HG03439 (cell line): ENCODE data around the gene EZR.

Source experiments
- ATAC-seq: cut with Tn5 transposase; IDR thresholded peaks from one replicate; pipeline ENCODE4 v1.9.1; 2021; ENCODE audit warnings: mild to moderate bottlenecking, moderate library complexity; ENCODE audit not compliant: unreplicated experiment

The EZR gene

DNA sequence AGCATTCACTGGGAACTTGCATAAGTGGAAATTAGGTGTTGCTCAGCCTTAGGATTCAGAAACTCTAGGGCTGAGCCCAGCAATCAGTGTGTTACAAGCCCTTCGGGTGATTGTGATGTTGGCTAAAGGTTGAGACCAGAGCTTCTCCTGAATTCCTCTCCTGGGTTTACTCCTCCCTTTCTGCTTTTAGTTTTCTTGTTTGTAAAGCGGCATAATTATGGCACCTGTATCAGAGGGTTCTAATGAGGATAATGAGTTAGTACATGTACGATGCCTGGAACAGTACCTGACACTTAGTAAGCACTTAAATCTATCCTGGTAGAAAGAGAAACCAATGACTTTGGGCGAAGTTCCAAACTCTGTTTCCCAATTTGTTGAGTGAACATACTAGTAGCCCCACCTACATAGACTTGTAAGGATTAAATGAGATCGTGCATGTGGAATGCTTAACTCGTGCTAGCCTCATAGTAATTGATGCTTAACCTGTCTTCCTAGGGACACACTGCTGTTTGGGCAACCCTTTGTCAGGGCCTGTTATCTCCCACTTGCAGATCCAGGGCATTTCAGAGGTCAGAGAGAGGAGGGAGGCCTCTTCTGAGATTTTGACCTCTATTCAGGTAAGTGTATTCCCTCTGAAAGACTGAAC, 932 bp upstream of the EZR start:
- ATAC-seq, result no peak

DNA sequence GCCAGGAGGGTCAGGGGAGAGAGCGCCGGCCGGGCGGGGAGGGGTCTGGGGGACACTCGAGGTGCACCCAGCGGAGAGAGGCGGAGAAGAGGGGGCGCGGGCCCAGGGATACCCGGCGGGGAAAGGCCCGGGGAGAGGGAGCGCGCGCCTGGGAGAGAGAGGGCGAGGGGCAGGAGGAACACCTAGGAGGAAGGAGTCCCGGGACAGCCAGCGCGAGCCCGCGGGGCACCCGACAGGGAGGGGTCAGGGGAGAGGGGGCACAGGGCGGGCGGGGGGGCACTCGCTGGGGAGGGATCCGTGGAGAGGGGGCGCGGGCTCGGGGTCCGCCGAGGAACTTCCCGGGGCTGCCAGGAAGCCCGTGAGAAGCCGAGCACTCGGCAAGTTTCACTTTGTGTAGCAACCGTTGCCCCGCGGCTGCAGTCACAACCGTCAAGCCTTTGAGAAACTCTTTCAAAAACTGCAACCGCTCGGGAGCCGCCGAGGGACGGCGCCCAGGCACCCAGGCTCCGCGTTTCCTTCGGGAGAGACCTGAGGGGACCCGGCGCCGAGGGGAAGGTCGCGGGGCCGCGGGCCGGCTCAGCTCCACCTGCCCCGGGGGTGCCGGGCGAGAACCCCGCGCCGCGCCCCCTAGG, 471 bp downstream of the EZR start:
- peak; percentile 23 for ATAC-seq

DNA sequence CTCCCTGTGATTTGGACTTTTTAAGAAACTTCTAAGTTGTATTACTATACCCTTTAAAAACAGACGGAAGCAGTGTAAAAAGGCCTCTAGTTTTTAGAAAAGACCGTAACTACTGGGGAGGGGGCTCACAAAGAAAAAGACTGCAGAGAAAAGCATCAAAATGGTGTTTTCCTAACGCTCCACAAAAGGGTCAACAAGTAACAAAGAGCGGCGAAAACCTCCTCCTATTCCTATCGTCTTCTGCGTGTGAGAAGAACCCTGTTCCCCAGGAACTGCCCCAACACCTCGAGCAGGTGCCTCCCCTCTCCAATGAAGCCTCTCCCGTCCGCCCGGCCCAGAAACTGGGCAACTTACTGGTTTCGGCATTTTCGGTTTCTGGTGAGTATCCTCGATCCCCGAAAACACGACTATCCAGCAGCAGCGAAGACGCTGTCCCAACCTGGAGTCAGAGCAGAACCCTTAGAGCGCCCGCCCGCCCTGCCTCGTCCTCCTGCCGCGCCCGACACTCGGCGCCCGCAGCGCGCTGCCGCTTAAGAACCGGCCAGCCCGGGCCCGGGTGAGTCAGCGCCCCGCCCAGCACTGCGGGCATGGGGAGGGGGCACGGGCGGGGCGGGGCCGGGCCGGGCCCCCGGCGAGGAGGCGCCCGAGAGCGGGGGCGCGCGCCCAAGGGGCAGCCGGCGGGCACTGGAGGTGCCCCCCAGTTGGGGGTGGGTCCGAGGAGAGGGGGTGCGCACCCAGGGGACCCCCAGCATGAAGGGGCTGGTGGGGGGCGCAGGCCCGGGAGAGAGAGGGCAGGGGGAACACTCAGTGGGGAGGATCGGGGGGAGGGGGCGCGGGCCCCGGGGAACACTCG, 1.2 kb downstream of the EZR start:
- peak; percentile 39 for ATAC-seq

DNA sequence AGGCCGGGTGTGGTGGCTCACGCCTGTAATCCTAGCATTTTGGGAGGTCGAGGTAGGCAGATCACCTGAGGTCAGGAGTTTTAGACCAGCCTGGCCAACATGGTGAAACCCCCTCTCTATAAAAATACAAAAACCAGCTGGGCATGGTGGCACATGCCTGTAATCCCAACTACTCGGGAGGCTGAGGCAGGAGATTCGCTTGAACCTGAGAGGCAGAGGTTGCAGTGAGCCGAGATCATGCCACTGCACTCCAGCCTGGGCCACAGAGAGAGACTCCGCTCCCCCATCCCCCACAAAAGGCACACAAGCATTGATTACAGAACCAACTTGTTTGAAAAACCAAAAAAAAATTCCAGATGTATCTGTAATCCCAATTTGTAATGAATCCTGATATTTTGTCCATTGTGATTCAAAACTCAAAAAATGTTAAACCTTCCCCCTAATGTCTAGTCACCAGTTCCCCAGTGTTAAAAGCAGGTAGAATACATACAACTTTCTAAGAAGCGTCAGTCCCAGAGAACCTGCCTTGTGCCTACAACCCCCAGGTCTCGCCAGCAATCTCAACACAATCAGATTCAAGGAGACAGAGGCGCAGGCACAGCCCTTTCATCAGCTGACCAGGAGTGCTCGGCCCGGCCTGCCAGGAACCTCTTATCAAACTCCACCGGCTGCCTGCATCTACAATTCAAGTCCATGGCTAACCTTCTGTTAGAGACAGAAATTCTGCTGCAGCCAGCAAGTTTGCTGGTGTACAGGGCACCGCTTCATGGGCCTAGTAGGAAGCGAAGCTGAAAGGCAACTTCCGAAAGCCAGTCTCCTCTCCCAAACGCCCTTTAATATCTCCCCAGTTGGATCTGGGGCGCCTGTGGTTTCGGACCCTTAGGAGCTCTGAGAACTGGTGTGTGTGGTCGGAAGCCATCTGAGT, 2.1 kb downstream of the EZR start:
- no peak for ATAC-seq

DNA sequence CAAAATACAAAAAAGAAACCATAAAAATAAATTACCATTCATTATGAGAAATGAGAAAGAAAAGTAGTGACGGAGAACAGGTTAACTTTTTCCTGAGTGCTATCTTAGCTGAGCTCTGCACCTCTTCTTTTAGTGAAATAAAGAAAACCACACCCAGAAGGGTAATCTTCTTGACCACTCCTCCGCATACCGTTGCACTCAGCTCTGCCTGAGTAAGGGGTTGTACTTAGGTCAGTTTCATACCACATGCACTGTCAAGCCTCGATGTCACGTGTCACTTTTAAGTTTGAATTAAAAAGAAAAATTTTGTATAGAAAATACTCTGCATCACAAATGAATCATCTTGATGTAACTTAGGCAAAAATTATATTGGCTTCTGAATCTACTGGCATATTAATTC, 2.8 kb downstream of the EZR start:
- no peak for ATAC-seq

DNA sequence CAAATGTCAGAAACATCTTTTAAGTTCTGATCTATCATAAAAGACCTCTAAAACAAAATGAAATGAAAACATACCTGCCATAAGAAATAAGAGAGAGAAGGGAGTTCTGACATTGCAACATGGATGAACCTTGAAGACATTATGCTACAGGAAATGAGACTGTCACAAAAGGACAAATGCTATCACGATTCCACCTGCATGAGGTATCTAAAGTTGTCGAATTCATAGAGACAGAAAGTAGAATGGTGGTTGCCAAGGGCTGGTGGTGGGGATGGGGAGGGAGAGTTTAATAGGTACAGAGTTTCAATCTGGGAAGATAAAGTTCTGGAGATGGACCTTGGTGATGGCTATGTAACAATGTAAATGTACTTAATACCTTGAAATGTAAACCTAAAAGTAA, 3.3 kb downstream of the EZR start:
- no peak for ATAC-seq

DNA sequence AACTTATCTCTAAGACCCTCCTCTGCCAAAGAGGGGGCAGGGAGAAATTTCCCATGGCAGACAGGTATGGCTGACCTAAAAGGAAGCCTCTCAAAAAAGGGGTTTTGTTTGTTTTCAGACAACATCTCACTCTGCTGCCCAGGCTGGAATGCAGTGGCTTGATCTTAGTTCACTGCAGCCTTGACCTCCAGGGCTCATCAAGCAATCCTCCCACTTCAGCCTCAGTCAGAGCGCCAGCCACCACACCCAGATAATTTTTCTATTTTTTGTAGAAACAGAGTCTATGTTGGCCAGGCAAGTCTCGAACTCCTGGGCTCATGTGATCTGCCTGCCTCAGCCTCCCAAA, 3.8 kb downstream of the EZR start:
- ATAC-seq, result no peak

DNA sequence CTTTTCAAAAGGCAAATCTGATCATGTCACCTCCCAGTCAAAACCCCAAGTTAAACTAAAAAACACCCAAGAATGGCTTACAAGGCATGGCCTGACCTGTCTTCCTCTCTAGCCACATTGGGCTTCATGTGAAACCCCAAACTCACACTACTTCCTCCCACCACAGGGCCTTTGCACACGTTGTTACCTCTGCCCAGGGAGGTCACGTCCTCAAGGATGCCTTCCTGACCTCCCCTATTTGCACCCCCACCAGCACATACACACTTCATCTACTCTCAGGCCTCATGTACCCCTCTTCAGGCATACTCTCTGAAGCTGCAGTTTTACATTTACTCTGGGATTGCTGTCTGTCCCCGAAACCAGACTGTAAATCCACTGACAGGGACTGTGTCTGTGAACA, 6.1 kb downstream of the EZR start:
- no peak for ATAC-seq

DNA sequence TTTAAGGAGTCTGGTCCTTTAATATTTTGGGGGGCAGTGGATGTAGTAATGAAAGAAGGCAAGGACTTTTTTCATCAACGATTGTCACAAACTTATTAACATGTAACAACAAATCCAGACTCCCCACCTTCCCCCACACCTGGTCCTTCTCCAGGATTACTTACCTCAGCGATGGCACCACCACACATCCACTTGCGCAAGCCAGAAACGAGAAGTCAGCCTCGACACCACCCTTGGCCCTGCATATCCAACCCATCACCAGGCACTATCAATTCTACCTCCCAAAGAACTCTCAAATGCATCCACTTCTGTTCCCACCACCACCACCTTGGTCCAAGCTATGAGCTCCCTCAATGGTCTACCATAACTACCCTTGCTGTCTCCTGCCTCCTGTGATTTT, 6.6 kb downstream of the EZR start:
- ATAC-seq, result no peak

DNA sequence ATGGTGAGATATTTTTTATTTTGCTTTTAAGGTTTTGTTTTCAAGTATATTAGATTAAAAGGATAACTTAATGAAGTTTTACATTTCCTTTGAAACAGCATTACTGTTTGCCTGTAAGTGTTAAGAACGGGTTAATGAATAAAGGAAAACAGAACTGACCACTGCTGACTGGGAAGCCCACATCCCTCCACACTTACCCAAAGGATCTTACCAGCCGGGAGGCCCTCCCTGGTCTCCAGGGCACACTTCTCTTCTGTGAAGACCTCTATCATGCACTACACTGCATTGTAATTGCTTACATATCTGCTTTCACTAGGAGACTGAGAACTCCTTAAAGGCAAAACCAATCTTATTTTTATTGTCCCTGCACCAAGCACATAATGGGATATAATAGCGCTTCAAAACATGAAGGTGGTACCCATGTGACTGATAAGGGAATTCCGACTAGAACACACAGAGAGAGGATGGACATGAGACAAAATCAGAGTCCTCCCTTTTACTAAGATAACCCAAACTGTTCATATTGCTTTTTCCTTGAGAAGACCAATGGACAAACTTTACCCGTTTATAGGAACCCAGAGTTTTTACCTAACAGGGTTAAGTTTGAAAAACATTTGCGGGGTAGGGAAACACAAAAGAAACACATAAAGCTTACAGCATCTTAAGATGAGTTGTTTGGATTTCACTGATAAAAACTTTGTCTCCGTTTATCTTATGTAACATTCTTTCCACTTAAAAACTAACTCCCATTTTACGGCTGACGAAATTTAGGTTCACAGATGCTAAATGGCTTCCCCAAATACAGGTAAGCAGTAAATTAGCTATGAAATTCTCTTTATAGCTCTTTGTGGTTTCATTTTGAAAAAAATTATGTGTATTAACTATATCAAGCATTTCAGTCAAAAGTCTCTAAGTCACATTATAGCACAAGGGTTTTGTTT, 8.7 kb downstream of the EZR start:
- no peak for ATAC-seq

DNA sequence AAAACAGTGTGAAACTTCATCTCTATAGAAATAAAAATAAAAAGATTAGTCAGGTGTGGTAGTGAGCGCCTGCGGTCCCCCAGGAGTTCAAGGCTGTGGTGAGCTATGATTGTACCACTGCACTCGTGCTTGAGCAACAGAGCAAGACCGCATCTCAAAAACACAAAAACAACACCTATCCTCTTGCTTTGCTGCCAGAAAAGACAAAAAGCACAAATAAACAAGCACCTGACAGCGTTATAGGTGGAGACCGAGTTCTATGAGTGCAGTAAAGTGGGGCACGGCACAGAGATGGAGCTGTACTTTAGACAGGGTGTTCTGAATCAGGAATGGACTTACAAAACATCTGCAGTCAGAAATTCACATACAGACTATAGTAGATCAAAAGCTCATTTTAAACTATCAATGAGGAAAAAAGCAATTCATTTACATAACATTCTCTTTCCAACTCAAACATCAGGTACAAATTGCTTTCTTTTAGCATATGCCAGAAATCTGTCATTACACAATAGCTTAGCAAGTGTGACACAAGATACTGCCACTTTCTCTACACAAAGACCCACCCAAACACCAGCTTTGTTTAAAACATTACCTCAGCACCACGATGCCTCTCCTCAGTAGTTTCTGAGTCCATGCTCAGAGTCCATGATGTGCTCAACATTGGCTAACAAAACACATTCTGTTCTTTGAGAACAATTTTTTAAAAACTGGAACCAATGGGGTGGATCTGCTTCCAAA, 10.1 kb downstream of the EZR start:
- ATAC-seq, result peak; percentile 60

DNA sequence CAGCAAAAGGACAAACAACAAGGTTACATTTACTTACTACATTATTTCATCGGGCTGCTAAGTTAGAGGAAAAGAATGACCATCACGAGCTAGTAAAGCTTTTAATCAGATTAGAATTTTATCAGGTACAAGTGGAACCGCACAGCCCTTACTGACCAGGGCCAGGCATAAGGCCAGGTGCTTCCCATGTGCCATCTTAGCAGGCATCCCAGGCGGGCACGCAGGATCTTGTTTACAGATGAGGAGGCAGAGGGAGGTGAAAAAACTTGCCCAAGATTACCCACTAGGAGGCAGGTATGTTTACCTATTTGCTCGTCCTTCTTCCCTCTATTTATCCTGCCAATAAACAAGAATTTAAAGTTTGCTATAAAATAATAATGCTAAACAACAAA, 10.7 kb downstream of the EZR start:
- no peak for ATAC-seq

DNA sequence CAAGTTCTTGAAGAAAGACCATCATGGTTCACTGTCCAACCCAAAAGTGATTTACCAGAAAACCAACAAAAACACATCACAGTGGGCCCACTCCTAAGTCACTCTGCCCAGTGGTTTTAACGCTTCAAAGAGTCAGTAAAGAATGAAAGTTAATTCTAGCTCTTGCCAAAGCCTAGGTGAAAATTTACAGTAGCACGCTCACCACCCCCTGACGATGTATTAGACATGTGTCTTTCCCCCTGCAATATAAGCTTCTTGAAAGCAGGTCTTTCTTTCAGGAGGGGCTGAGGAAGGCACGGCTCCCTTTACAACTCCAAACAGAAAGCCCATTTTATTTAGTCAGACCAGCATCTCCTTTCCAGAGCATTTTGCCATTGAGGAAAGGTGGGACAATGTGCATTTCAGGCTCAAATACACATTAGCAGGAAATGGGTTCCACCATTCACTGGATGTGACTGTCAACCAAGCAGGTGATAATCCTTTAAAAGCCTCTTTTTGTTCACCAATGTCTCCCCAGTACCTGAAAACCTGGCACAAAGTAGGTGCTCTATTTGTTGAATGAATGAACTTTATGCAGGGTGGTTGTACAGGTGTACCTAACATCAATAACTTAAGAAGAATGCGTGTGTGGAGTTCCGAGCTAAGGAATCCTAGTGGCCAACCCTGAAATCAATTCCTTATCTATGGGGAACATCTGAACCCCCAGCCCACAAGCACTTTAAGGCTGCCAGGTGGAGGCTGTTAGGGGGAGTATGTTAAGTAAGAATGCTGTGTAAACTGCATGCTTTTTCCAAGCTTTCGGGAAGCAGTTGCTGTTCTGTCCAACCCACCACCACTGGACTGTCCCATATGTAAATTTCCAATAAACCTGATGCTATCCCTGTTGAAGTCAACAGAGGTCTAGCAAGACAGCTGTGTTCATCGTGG, 11.4 kb downstream of the EZR start:
- no peak for ATAC-seq

DNA sequence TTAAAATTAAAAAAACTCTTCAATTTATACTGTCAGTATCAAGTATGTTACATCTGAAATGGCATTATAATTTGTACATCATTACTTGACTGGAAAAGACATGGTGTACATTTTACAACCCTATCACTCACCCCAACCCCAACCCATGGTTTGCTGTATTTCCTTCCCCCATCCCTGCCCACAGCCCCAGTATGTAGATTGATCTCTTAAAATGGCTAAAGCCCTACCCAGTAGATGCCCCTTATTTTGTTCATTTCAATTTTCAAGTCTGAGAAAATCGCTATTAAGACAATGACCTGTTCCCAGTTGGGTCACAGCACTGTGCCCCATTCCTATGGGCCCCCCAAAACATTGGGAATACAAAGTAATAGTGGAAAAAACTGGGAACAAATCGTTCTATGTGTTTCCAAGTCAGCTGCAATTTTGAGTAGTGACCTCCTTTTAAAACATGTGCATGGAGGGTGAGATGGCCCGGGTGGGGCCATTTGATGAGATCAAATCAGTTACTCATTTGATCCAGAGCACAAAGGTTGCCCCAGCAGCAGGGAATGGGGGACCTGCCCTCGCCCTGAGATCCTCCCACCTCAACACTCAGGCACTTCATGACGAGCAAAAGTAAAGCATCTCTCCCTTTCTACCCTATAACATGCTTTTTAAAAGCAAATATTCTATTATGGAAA, 13.3 kb downstream of the EZR start:
- no peak for ATAC-seq

DNA sequence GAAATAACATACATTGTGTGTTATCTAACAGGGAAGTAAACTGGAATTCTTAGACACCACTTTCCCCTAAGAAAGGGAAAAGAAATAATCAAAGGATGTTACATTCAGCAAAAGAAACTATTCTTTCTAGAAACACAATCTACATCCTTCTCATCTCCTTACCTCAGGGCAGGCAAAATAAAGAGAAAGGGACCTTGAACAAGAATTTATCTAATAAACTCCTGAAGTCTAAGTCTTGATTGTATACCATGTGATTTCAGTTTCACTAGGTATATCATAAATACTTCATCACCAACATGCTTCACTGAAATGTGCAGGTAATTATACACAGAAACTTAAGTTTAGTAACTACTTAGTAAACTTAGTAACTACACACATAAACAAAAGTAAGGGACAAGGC, 15.0 kb downstream of the EZR start:
- no peak for ATAC-seq

DNA sequence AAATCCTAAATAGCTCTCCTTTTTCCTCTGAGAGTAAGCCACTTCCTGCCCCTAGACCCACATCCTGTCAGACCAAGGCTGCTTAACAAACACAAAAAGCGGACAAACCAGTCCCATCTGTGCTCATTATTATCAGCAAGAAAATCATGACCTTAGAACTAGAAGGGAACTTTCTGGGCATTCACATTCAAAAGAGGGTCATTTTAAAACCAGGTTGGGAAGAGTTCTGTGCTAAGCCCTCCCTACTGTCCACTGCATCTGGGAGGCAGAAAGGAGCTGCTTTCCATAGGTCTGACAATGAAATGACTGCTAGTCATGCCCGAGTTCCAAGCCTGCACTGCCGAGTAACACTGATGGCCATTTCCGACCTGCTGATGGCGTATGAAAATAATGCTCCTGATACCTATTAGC, 15.4 kb downstream of the EZR start:
- ATAC-seq, result no peak

DNA sequence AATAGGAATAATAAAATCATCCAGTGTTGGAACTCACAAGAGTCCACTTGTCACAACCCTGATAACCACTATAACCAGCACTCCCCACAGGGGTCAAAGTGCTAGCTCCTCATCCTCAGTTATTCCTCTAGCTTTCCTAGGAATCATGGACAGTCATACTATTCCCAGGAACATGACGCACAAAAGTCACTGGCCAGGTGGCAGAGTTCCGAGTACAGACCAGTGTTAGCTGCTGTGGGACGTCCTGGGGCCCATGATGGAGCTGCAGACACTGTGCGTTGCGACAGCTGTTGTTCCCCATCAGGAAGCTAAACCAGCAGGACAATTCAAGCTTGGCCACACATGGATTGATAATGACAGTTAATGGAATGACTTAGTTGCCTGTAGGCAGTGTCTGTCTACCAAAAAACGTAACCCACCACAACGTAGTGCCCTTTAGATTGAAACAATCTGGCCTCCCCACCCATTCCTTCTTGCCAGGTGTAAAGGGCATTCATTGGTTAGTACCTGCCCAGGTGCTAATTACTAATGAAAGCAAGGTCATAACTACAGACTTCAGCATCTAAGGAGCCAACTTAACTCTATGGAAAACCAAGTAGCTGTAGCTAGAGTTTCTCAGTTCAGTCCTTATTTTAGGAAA, 17.4 kb downstream of the EZR start:
- no peak for ATAC-seq
